MM.1S (cell line): Measurements from ENCODE around the gene CACNG4.

ENCODE experiments used
- DNase-seq: peaks from one replicate; pipeline ENCODE4 v3.0.0-alpha.2; 2015
- H2AFZ ChIP-seq: fragments of 300-600 bp; sonication (generic); 2 replicates; pipeline ENCODE4 v1.6.0; 2016; ENCODE audit warnings: antibody characterized with exemption, low read length
- H3F3A ChIP-seq: fragments of 300-600 bp; sonication (generic); 2 replicates; pipeline ENCODE4 v1.6.1; 2016; ENCODE audit warnings: mild to moderate bottlenecking, antibody characterized with exemption, low read length, moderate library complexity, mixed read lengths; ENCODE audit not compliant: insufficient read depth
- H3K27ac ChIP-seq: fragments of 300-600 bp; sonication (generic); 2 replicates; pipeline ENCODE4 v1.5.1; 2016; ENCODE audit warnings: mild to moderate bottlenecking, low read length
- H3K27me3 ChIP-seq: fragments of 300-600 bp; sonication (generic); replicated peaks from 2 replicates; pipeline ENCODE4 v1.6.0; 2016; ENCODE audit warnings: low read length; ENCODE audit not compliant: insufficient read depth
- H3K36me3 ChIP-seq: fragments of 300-600 bp; sonication (generic); replicated peaks from 2 replicates; pipeline ENCODE4 v1.6.1; 2016; ENCODE audit warnings: mild to moderate bottlenecking, low read length, mixed read lengths; ENCODE audit not compliant: insufficient read depth
- H3K4me1 ChIP-seq: fragments of 300-600 bp; sonication (generic); 2 replicates; pipeline ENCODE4 v1.6.1; 2016; ENCODE audit warnings: low read length, mixed read lengths
- H3K4me2 ChIP-seq: fragments of 300-600 bp; sonication (generic); 2 replicates; pipeline ENCODE4 v1.6.0; 2016; ENCODE audit warnings: low read depth, low read length
- H3K4me3 ChIP-seq: fragments of 300-600 bp; sonication (generic); 2 replicates; pipeline ENCODE4 v1.5.1; 2016; ENCODE audit warnings: low read length, mixed read lengths
- H3K79me2 ChIP-seq: fragments of 300-600 bp; sonication (generic); 2 replicates; pipeline ENCODE4 v1.6.1; 2016; ENCODE audit warnings: mixed run types, low read length, mixed read lengths
- H3K9ac ChIP-seq: fragments of 300-600 bp; sonication (generic); 2 replicates; pipeline ENCODE4 v1.6.1; 2016; ENCODE audit warnings: low read length, mixed read lengths
- H3K9me2 ChIP-seq: fragments of 300-600 bp; sonication (generic); replicated peaks from 2 replicates; pipeline ENCODE4 v1.6.1; 2016; ENCODE audit warnings: mild to moderate bottlenecking, low read length, mixed read lengths; ENCODE audit not compliant: insufficient read depth
- H3K9me3 ChIP-seq: fragments of 300-600 bp; sonication (generic); replicated peaks from 2 replicates; pipeline ENCODE4 v1.6.1; 2016; ENCODE audit warnings: mild to moderate bottlenecking, low read length, mixed read lengths; ENCODE audit not compliant: insufficient read depth
- H4K20me1 ChIP-seq: fragments of 300-600 bp; sonication (generic); 2 replicates; pipeline ENCODE4 v1.6.1; 2016; ENCODE audit warnings: mild to moderate bottlenecking, low read length, moderate library complexity, mixed read lengths; ENCODE audit not compliant: insufficient read depth
- CTCF ChIP-seq: fragments of 300-600 bp; sonication (generic); IDR thresholded peaks from 2 replicates; pipeline ENCODE4 v1.5.1; 2016; ENCODE audit warnings: antibody characterized with exemption, low read length, mixed read lengths
- EZH2 ChIP-seq: fragments of 300-600 bp; sonication (generic); optimal IDR thresholded peaks from 2 replicates; pipeline ENCODE3; 2017; ENCODE audit warnings: low read depth, mild to moderate bottlenecking, antibody characterized with exemption, low read length, mixed read lengths
- EZH2phosphoT487 ChIP-seq: fragments of 300-600 bp; sonication (generic); IDR thresholded peaks from 2 replicates; pipeline ENCODE4 v1.6.1; 2018; ENCODE audit warnings: antibody characterized with exemption, low read length

The CACNG4 gene

GRCh38 chr17:67032382-67032781 lies 67.9 kb downstream of the CACNG4 start:
- no peaks in the 10 kb centered on the region for H3K79me2 ChIP-seq

GRCh38 chr17:67032985-67033384 lies 68.5 kb downstream of the CACNG4 start:
- TF ChIP-seq EZH2 (no peak), EZH2phosphoT487 (no peak), CTCF (no peak)
- Histone ChIP-seq H3K9me2 (no peaks in the 10 kb centered on the region), H3K4me2 (no peak overlapping the region), H2AFZ (no peak overlapping the region), H3K36me3 (no peaks in the 10 kb centered on the region), H3K27ac (no peak overlapping the region), H3K9ac (no peak overlapping the region), H3K9me3 (no peaks in the 10 kb centered on the region), H3K27me3 (peaks cover 45% of the 10 kb centered on the region), H3K4me3 (no peak overlapping the region), H4K20me1 (no peaks in the 10 kb centered on the region), H3F3A (no peaks in the 10 kb centered on the region), H3K4me1 (no peaks in the 10 kb centered on the region), H3K79me2 (no peaks in the 10 kb centered on the region)
- no peak for DNase-seq

More at GRCh38 chr17:67032382-67032781, 67.9 kb downstream of the CACNG4 start:
- no peak overlapping the region for H3K27ac ChIP-seq
- H3K4me2 ChIP-seq = no peak overlapping the region
- no peaks in the 10 kb centered on the region for H3K9me3 ChIP-seq
- H3K36me3 ChIP-seq = no peaks in the 10 kb centered on the region
- H2AFZ ChIP-seq = no peak overlapping the region
- H3K9ac ChIP-seq = no peak overlapping the region
- TF ChIP-seq CTCF = no peak
- TF ChIP-seq EZH2phosphoT487 = no peak
- TF ChIP-seq EZH2 = no peak
- DNase-seq = no peak
- H3K4me1 ChIP-seq = no peaks in the 10 kb centered on the region
- no peaks in the 10 kb centered on the region for H4K20me1 ChIP-seq
- peaks cover 45% of the 10 kb centered on the region for H3K27me3 ChIP-seq
- H3F3A ChIP-seq = no peaks in the 10 kb centered on the region
- H3K9me2 ChIP-seq = no peaks in the 10 kb centered on the region
- H3K4me3 ChIP-seq = no peak overlapping the region

GRCh38 chr17:67033613-67034012 lies 69.1 kb downstream of the CACNG4 start:
- Histone ChIP-seq H3K27ac (no peak overlapping the region), H3K9me3 (no peaks in the 10 kb centered on the region), H3K9me2 (no peaks in the 10 kb centered on the region), H3K27me3 (peaks cover 45% of the 10 kb centered on the region), H4K20me1 (no peaks in the 10 kb centered on the region), H3F3A (no peaks in the 10 kb centered on the region), H2AFZ (no peak overlapping the region), H3K79me2 (no peaks in the 10 kb centered on the region), H3K9ac (no peak overlapping the region), H3K4me1 (no peaks in the 10 kb centered on the region), H3K36me3 (no peaks in the 10 kb centered on the region), H3K4me2 (no peak overlapping the region), H3K4me3 (no peak overlapping the region)
- TF ChIP-seq EZH2phosphoT487 = no peak
- TF ChIP-seq EZH2 = no peak
- no peak for TF ChIP-seq CTCF
- no peak for DNase-seq
